GM12874 (cell line): ENCODE data around the gene OR10Z1.

Source experiments
- TF ChIP-seq, protein P1 (sequence below): IDR thresholded peaks from 2 replicates; pipeline ENCODE4 v1.5.1; 2011; ENCODE audit warnings: low read depth, mild to moderate bottlenecking, control low read depth, low read length, moderate library complexity; ENCODE audit not compliant: insufficient read depth

OR10Z1 gene

DNA sequence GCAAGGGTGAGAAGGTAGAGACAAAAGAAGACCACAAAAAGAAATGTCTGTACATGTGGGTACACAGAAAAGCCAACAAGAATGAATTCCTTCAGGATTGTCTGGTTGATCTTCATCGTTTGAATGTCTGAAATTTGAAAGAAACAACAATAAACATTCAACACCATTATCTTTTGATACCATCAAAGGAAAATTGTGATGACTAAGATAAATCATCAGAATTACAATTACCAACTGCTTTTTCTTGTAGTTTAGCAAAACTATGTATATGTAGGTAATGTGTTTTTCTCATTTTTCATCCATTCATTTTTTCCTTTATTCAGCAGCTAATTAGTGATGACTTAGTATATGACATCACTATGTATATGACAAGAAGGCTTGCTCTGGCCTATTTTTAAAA lies 25.3 kb upstream of the OR10Z1 start, which contains the start of gene OR10X1:
Gene OR10X1 (minus strand): TSS at position 167 of the 400 bp plus-strand sequence. CDS start 0 bp downstream, at position 167.
- TF ChIP-seq, protein P1, sequence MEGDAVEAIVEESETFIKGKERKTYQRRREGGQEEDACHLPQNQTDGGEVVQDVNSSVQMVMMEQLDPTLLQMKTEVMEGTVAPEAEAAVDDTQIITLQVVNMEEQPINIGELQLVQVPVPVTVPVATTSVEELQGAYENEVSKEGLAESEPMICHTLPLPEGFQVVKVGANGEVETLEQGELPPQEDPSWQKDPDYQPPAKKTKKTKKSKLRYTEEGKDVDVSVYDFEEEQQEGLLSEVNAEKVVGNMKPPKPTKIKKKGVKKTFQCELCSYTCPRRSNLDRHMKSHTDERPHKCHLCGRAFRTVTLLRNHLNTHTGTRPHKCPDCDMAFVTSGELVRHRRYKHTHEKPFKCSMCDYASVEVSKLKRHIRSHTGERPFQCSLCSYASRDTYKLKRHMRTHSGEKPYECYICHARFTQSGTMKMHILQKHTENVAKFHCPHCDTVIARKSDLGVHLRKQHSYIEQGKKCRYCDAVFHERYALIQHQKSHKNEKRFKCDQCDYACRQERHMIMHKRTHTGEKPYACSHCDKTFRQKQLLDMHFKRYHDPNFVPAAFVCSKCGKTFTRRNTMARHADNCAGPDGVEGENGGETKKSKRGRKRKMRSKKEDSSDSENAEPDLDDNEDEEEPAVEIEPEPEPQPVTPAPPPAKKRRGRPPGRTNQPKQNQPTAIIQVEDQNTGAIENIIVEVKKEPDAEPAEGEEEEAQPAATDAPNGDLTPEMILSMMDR = no peak

DNA sequence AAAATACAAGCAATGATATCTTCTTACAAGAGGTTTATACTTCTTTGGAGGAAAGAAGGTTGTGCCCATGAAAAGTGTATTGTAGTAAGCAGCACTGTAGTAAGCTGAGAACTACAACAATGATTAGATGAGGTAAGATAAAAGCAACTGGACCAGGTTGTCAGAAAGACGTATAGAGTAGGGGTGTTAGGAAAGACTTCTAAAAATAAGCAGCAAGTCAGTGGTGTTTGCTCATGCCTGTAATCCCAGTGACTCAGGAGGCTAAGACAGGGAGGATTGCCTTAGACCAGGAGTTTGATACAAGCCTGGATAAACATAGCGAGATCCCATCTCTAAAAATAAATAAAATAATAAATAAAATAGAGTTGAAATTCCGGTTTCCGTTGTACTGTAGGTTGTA lies 21.1 kb upstream of the OR10Z1 start:
- TF ChIP-seq, protein P1 = no peak

DNA sequence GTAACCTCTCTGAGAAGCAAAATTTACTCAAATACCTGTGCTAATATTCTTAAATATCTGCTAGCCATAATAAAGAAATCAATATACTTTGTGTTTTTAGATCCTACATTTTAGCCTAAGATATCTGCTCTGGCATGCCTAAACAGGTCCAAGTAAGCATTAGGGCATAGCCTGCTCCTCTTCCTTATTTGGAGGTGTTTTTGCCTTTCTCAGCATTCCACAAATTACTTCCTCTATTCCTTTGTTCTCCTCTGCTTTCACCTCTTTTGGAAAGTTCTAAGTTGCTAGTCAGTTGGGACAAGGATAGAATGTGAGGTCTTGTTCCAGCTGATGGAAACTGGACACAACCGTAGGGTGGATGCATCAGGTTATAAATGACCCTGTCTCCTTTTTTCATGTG lies 18.1 kb upstream of the OR10Z1 start:
- TF ChIP-seq, protein P1 = no peak

DNA sequence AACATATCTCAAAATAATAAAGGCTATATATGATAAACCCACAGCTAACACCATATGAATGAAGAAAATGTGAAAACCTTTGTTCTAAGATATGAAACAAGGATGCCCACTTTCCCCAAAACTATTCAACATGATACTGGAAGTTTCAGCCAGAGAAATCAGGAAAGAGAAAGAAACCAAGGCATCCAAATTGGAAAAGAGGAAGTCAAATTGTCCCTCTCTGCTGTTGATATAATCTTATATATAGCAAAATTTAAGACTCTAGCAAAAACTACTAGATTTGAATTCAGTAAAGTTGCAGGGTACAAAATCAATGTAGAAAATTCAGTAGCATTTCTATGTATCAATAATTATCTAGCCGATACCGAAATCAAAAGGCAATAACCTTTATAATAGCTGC lies 4.3 kb upstream of the OR10Z1 start:
- TF ChIP-seq, protein P1 = no peak

DNA sequence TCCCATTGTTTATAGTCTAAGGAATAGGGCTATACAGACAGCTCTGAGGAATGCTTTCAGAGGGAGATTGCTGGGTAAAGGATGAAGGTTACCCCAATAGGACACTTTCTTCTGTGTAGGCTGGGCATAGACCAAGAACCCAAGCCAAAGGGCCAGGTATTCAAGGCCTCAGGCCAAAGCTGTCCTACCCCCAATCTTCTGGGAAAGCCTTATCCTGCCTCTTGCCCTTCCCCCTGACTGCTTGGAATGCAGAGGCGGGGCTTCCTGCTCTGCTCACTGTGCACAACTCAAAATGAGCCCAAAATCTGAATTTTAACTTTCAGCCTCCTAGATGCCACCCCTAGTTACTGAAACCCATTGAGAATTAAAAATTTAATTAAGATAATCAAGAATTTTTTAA lies 2.2 kb downstream of the OR10Z1 start:
- TF ChIP-seq, protein P1 = no peak

DNA sequence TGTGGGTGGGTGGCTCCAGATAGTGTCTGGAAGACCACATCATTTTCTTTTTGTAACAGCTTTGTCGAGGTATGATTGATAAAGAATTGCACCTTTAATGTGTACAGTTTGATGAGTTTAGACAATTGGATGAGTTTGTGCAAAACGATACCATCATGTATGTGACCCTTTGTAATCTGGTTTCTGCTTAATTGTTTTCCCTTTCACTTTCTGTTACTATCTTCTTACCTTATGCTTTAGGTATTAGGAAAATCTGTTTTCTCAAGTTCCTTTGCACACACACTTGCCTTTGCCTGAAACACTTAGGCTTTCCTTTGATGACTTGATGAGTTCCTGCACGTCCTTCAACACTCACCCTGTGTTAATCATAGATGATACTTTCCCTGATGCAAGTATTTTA lies 6.8 kb downstream of the OR10Z1 start:
- TF ChIP-seq, protein P1 = no peak

DNA sequence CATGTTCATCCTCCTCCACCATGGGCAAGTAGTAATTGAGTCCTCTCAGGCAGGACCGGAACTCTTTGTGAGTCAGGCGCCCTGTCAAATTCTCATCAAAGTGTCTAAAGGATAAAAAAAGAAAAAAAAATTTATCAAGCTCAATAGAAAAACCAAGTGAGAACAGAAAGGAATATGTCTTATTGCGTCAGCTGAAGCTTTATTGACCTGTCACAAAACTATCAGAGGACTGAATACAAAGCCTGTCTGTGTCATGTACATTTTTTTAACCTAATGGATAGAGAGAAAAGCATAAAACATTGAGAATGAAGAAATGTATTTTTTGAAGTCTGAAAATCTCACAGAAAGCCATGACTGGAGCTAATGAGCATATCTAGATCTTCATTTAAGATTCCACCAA lies 8.7 kb downstream of the OR10Z1 start:
- TF ChIP-seq, protein P1 = no peak

DNA sequence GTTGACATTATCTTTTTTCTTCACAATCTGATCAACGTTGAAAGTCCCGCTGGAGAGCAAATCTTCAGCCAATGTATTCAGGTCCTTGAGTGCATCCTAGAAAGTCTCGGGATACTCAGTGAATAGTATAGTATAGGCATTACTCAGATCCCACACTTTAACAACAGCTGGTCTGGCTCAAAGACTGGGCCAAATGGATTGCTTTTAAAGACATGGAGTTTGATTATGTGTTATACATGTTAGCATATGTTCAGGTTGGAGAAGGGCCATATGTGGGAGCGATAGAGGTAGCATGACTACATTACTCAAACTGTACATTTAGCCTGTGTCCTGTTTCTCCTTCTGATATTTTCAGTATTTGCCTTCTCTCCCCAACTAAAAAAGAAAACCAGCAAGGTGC lies 33.1 kb downstream of the OR10Z1 start:
- TF ChIP-seq, protein P1 = no peak
